ENCODE data around the gene USP35. TPM values are rescaled to one million over a fixed set of nuclear protein-coding genes. Genes with fewer than 3 reads are reported as not detected.

Gene USP35
- total RNA-seq, 1 experiment from 2014 or later, result 5.6 TPM

- DNase-seq (ENCODE audit: low read depth, low spot score), result no peak
- in situ Hi-C loops (cut with HindIII; ENCODE audit: low pct_unique_long_range_greater_than_20kb, low sequenced_read_pairs), result no loop called here
Observed at GRCh38 chr11:78208257-78209165, 19.8 kb downstream of the USP35 start.

GRCh38 chr11:78209478-78209877, 20.8 kb downstream of the USP35 start:
- no peak for DNase-seq (ENCODE audit: low read depth, low spot score)
- in situ Hi-C loops (cut with HindIII; ENCODE audit: low pct_unique_long_range_greater_than_20kb, low sequenced_read_pairs), result no loop called here

GRCh38 chr11:78210000-78210608, 21.4 kb downstream of the USP35 start:
- no peak for DNase-seq (ENCODE audit: low read depth, low spot score)
- in situ Hi-C loops (cut with HindIII; ENCODE audit: low pct_unique_long_range_greater_than_20kb, low sequenced_read_pairs), result no loop called here

- no peak for DNase-seq (ENCODE audit: low read depth, low spot score)
- in situ Hi-C loops (cut with HindIII; ENCODE audit: low pct_unique_long_range_greater_than_20kb, low sequenced_read_pairs), result no loop called here
Observed at GRCh38 chr11:78211565-78211964, 22.8 kb downstream of the USP35 start.

- in situ Hi-C loops (cut with HindIII; ENCODE audit: low pct_unique_long_range_greater_than_20kb, low sequenced_read_pairs), result no loop called here
- no peak for DNase-seq (ENCODE audit: low read depth, low spot score)
Observed at GRCh38 chr11:78212586-78213371, 24.1 kb downstream of the USP35 start.

- in situ Hi-C loops (cut with HindIII; ENCODE audit: low pct_unique_long_range_greater_than_20kb, low sequenced_read_pairs), result no loop called here
- no peak for DNase-seq (ENCODE audit: low read depth, low spot score)
Observed at GRCh38 chr11:78213526-78214330, 25.0 kb downstream of the USP35 start.

- in situ Hi-C loops (cut with HindIII; ENCODE audit: low pct_unique_long_range_greater_than_20kb, low sequenced_read_pairs), result no loop called here
- no peak for DNase-seq (ENCODE audit: low read depth, low spot score)
Observed at GRCh38 chr11:78214331-78215194, 25.8 kb downstream of the USP35 start.

- in situ Hi-C loops (cut with HindIII; ENCODE audit: low pct_unique_long_range_greater_than_20kb, low sequenced_read_pairs), result no loop called here
- DNase-seq (ENCODE audit: low read depth, low spot score), result no peak
Observed at GRCh38 chr11:78216021-78216420, 27.3 kb downstream of the USP35 start.

GRCh38 chr11:78216571-78217287, 28.0 kb downstream of the USP35 start:
- DNase-seq (ENCODE audit: low read depth, low spot score), result no peak
- in situ Hi-C loops (cut with HindIII; ENCODE audit: low pct_unique_long_range_greater_than_20kb, low sequenced_read_pairs), result no loop called here

- in situ Hi-C loops (cut with HindIII; ENCODE audit: low pct_unique_long_range_greater_than_20kb, low sequenced_read_pairs), result no loop called here
- no peak for DNase-seq (ENCODE audit: low read depth, low spot score)
Observed at GRCh38 chr11:78217650-78218541, 29.2 kb downstream of the USP35 start.

GRCh38 chr11:78218707-78219492, 30.2 kb downstream of the USP35 start:
- in situ Hi-C loops (cut with HindIII; ENCODE audit: low pct_unique_long_range_greater_than_20kb, low sequenced_read_pairs), result no loop called here
- no peak for DNase-seq (ENCODE audit: low read depth, low spot score)

GRCh38 chr11:78219493-78220217, 30.9 kb downstream of the USP35 start:
- in situ Hi-C loops (cut with HindIII; ENCODE audit: low pct_unique_long_range_greater_than_20kb, low sequenced_read_pairs), result no loop called here
- DNase-seq (ENCODE audit: low read depth, low spot score), result no peak

- in situ Hi-C loops (cut with HindIII; ENCODE audit: low pct_unique_long_range_greater_than_20kb, low sequenced_read_pairs), result no loop called here
- no peak for DNase-seq (ENCODE audit: low read depth, low spot score)
Observed at GRCh38 chr11:78220218-78221157, 31.8 kb downstream of the USP35 start.
